ENCODE measurements around the gene MAPK9. TPM values are rescaled to one million over a fixed set of nuclear protein-coding genes. Genes with fewer than 3 reads are reported as not detected.

The MAPK9 gene
- total and polyA plus RNA-seq, 11 donors = 15.2 to 51.3 (median 41.2) TPM

- Histone ChIP-seq H3K4me1 (peaks cover 0 to 10% (median 2%) of the 10 kb centered on the region in 12 donors), H3K9me3 (no peaks in the 10 kb centered on the region), H3K27me3 (peaks cover 5 to 66% (median 24%) of the 10 kb centered on the region in 9 donors), H3K4me3 (no peak overlapping the region), H3K36me3 (no peaks in the 10 kb centered on the region), H3K27ac (peak overlapping the region in 1 of 12 donors; percentile 36)
- TF ChIP-seq POLR2A (IDR thresholded peaks at IDR 0.05) (no peak), CTCF (IDR thresholded peaks at IDR 0.05) (no peak)
- 83 to 86% (median 85%) methylated on average over 11 of the region's 11 CpGs for WGBS, 4 donors
- DNase-seq (no peak), ATAC-seq (no peak)
- intact Hi-C loops (cut with DNase I) = loop anchor here in 6 of 10 donors (5.0 to 10.0 kb wide), 2 partner anchors 80 to 82 kb away; no protein-coding TSS in a partner anchor
Observed at GRCh38 chr5:180206993-180207392, 84.9 kb downstream of the MAPK9 start.

- peaks cover 5 to 56% (median 24%) of the 10 kb centered on the region in 9 donors for H3K27me3 ChIP-seq
- no peak for ATAC-seq
- H3K4me3 ChIP-seq = no peak overlapping the region
- H3K36me3 ChIP-seq = no peaks in the 10 kb centered on the region
- H3K9me3 ChIP-seq = no peaks in the 10 kb centered on the region
- peaks cover 0 to 10% (median 2%) of the 10 kb centered on the region in 12 donors for H3K4me1 ChIP-seq
- 77 to 91% (median 87%) methylated on average over 1 of the region's 1 CpG for WGBS, 4 donors
- no peak overlapping the region for H3K27ac ChIP-seq
- intact Hi-C loops (cut with DNase I) = loop anchor here in 6 of 10 donors (5.0 to 10.0 kb wide), 2 partner anchors 79 to 81 kb away; no protein-coding TSS in a partner anchor
- DNase-seq = no peak
- TF ChIP-seq CTCF (IDR thresholded peaks at IDR 0.05) (no peak), POLR2A (IDR thresholded peaks at IDR 0.05) (no peak)
Observed at GRCh38 chr5:180205916-180206315, 86.0 kb downstream of the MAPK9 start.

DNA sequence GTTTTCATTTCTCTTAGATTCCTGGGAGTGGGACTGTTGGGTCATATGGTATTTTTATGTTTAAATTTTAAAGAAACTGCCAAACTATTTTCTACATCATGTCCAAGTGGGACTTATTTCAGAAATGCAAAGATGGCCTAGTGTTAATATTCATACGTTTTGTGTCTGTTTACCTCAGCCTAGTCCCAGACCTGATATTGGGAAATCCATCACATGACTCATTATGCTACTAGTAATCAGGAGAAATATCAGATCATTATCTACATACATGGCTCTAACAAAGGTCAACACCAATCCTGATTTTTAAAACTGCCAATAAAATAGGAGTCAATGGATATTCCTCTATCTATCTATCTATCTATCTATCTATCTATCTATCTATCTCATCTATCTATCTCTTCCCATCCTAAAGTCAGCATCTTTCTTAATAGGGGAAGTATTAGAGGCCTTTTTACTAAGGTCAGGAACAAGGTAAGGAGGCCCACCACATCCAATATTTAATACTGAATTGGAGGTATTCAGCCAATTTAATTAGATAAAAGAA, 87.5 kb downstream of the MAPK9 start:
- intact Hi-C loops (cut with DNase I) = loop anchor here in 1 of 10 donors (10.0 kb wide), 1 partner anchor 80 kb away; no protein-coding TSS in a partner anchor
- TF ChIP-seq POLR2A (IDR thresholded peaks at IDR 0.05) (no peak), CTCF (IDR thresholded peaks at IDR 0.05) (no peak)
- WGBS, 4 donors = 84 to 86% (median 86%) methylated on average over 1 of the region's 1 CpG
- Histone ChIP-seq H3K9me3 (no peaks in the 10 kb centered on the region), H3K4me3 (no peak overlapping the region), H3K27ac (no peak overlapping the region), H3K27me3 (peaks cover 5 to 49% (median 22%) of the 10 kb centered on the region in 9 donors), H3K4me1 (peaks cover 0 to 9% (median 2%) of the 10 kb centered on the region in 12 donors), H3K36me3 (no peaks in the 10 kb centered on the region)
- ATAC-seq (no peak), DNase-seq (no peak)

DNA sequence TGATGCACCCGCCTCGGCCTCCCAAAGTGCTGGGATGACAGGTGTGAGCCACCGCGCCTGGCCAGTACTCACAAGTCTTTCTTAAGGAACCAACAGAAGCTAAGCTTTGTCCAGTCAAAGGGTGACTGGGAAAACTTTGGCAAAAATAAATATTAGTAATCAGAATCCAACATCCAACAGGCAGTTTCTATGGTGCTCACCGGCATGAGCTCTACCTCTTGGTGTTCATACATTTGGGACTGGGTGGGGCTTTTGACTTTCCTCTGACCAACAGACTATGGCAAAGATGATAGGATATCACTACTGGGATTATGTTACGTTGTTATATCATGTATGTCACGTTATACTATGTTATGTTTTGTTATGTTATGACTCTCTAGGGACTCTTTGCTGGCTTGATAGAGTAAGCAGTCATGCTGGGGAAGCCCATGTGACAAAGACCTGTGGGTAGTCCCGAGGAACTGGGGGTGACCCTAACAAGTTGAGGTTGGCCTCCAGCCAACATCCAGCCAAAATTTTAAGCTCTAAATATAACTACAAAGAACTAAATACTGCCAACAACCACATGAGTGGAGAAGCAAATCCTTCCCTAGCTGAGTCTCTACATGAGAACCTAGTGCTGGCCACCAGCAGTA, 88.8 kb downstream of the MAPK9 start:
- intact Hi-C loops (cut with DNase I) = loop anchor here in 1 of 10 donors (10.0 kb wide), 1 partner anchor 78 kb away; no protein-coding TSS in a partner anchor
- WGBS, 4 donors = 67 to 74% (median 71%) methylated on average over 8 of the region's 8 CpGs
- ATAC-seq (no peak), DNase-seq (no peak)
- Histone ChIP-seq H3K4me3 (no peak overlapping the region), H3K9me3 (no peaks in the 10 kb centered on the region), H3K27ac (no peak overlapping the region), H3K27me3 (peaks cover 1 to 50% (median 15%) of the 10 kb centered on the region in 9 donors), H3K4me1 (peaks cover 0 to 2% (median 0%) of the 10 kb centered on the region in 12 donors), H3K36me3 (no peaks in the 10 kb centered on the region)
- TF ChIP-seq CTCF (IDR thresholded peaks at IDR 0.05) (no peak), POLR2A (IDR thresholded peaks at IDR 0.05) (no peak)

Measured in heart left ventricle (tissue), 16 donors.